ENCODE data around the gene TASP1. TPM values are rescaled to one million over a fixed set of nuclear protein-coding genes. Genes with fewer than 3 reads are reported as not detected.

TASP1 gene
- total RNA-seq, 1 experiment from 2014 or later = 27.4 TPM

- intact Hi-C loops (cut with micrococcal nuclease; ENCODE audit: unreplicated experiment) = loop anchor here (10.0 kb wide), 1 partner anchor 150 kb away; no protein-coding TSS in a partner anchor
- Histone ChIP-seq H3K4me1 (no peaks in the 10 kb centered on the region), H3K36me3 (ENCODE audit: control insufficient read depth, insufficient read depth, low read length) (no peaks in the 10 kb centered on the region; the same call in 1 of the 2 replicates), H3K9me3 (no peaks in the 10 kb centered on the region), H3K27me3 (replicated peaks; ENCODE audit: control insufficient read depth, insufficient read depth, low read length) (no peaks in the 10 kb centered on the region), H3K4me3 (ENCODE audit: low read depth, low read length) (no peak overlapping the region)
- H3K36me3 Mint-ChIP-seq (ENCODE audit: insufficient read depth, unreplicated experiment) = no peaks in the 10 kb centered on the region
- ChIA-PET POLR2A (no interaction called here), CTCF (interaction anchor here (0.7 kb wide), 1 partner anchor 280 kb away, joined by 4 read pairs; no protein-coding TSS in a partner anchor)
- H3K4me1 Mint-ChIP-seq (ENCODE audit: low read depth, unreplicated experiment) = no peaks in the 10 kb centered on the region
- no peak for TF ChIP-seq CTCF (IDR thresholded peaks at IDR 0.05; ENCODE audit: insufficient read depth in 1 of 2, low read depth in 1 of 2, low read length in 1 of 2, severe bottlenecking in 1 of 2, unreplicated experiment in 1 of 2)
- no peak overlapping the region for H3K4me3 Mint-ChIP-seq (ENCODE audit: unreplicated experiment)
- H3K27ac Mint-ChIP-seq (ENCODE audit: unreplicated experiment) = no peak overlapping the region
- H3K27me3 Mint-ChIP-seq (ENCODE audit: insufficient read depth, unreplicated experiment) = no peaks in the 10 kb centered on the region
- no peaks in the 10 kb centered on the region for H3K9me3 Mint-ChIP-seq (ENCODE audit: unreplicated experiment)
- BruUV-seq (replicated peaks) = no TSS peak
- no peak for DNase-seq
These were observed 243.5 kb downstream of the TASP1 start for GRCh38 chr20:13395232-13395631.

GRCh38 chr20:13392391-13392790, 246.3 kb downstream of the TASP1 start:
- intact Hi-C loops (cut with micrococcal nuclease; ENCODE audit: unreplicated experiment) = loop anchor here (10.0 kb wide), 1 partner anchor 152 kb away; no protein-coding TSS in a partner anchor
- H3K4me1 ChIP-seq = no peaks in the 10 kb centered on the region
- H3K4me3 ChIP-seq (ENCODE audit: low read depth, low read length) = no peak overlapping the region
- ChIA-PET POLR2A (no interaction called here), CTCF (no interaction called here)
- H3K27ac Mint-ChIP-seq (ENCODE audit: unreplicated experiment) = no peak overlapping the region
- no peaks in the 10 kb centered on the region for H3K9me3 Mint-ChIP-seq (ENCODE audit: unreplicated experiment)
- BruUV-seq (replicated peaks) = no TSS peak
- DNase-seq = no peak
- no peak for TF ChIP-seq CTCF (IDR thresholded peaks at IDR 0.05; ENCODE audit: insufficient read depth in 1 of 2, low read depth in 1 of 2, low read length in 1 of 2, severe bottlenecking in 1 of 2, unreplicated experiment in 1 of 2)
- H3K4me3 Mint-ChIP-seq (ENCODE audit: unreplicated experiment) = no peak overlapping the region
- H3K27me3 Mint-ChIP-seq (ENCODE audit: insufficient read depth, unreplicated experiment) = no peaks in the 10 kb centered on the region
- H3K27me3 ChIP-seq (replicated peaks; ENCODE audit: control insufficient read depth, insufficient read depth, low read length) = no peaks in the 10 kb centered on the region
- H3K36me3 ChIP-seq (ENCODE audit: control insufficient read depth, insufficient read depth, low read length) = no peaks in the 10 kb centered on the region; the same call in 1 of the 2 replicates
- H3K36me3 Mint-ChIP-seq (ENCODE audit: insufficient read depth, unreplicated experiment) = peaks cover 8% of the 10 kb centered on the region
- H3K9me3 ChIP-seq = 0 out of 2 replicates have a peak, but pooled peaks cover 4% of the 10 kb centered on the region
- no peaks in the 10 kb centered on the region for H3K4me1 Mint-ChIP-seq (ENCODE audit: low read depth, unreplicated experiment)

GRCh38 chr20:13389115-13389514, 249.6 kb downstream of the TASP1 start:
- Histone ChIP-seq H3K27me3 (replicated peaks; ENCODE audit: control insufficient read depth, insufficient read depth, low read length) (no peaks in the 10 kb centered on the region), H3K4me3 (ENCODE audit: low read depth, low read length) (no peak overlapping the region), H3K4me1 (no peaks in the 10 kb centered on the region), H3K36me3 (ENCODE audit: control insufficient read depth, insufficient read depth, low read length) (no peaks in the 10 kb centered on the region; the same call in 1 of the 2 replicates), H3K9me3 (0 out of 2 replicates have a peak, but pooled peaks cover 4% of the 10 kb centered on the region)
- CTCF ChIA-PET = no interaction called here
- H3K4me3 Mint-ChIP-seq (ENCODE audit: unreplicated experiment) = no peak overlapping the region
- TF ChIP-seq CTCF (IDR thresholded peaks at IDR 0.05; ENCODE audit: insufficient read depth in 1 of 2, low read depth in 1 of 2, low read length in 1 of 2, severe bottlenecking in 1 of 2, unreplicated experiment in 1 of 2) = no peak
- no peak overlapping the region for H3K27ac Mint-ChIP-seq (ENCODE audit: unreplicated experiment)
- no peaks in the 10 kb centered on the region for H3K4me1 Mint-ChIP-seq (ENCODE audit: low read depth, unreplicated experiment)
- POLR2A ChIA-PET = no interaction called here
- no peaks in the 10 kb centered on the region for H3K9me3 Mint-ChIP-seq (ENCODE audit: unreplicated experiment)
- no TSS peak for BruUV-seq (replicated peaks)
- no peak for DNase-seq
- peaks cover 14% of the 10 kb centered on the region for H3K36me3 Mint-ChIP-seq (ENCODE audit: insufficient read depth, unreplicated experiment)
- intact Hi-C loops (cut with micrococcal nuclease; ENCODE audit: unreplicated experiment) = no loop called here
- no peaks in the 10 kb centered on the region for H3K27me3 Mint-ChIP-seq (ENCODE audit: insufficient read depth, unreplicated experiment)

Data from Caco-2 (cell line).